Mammary epithelial cell (primary cell): Measurements from ENCODE around the gene CASZ1.

ENCODE experiments used
- EZH2 ChIP-seq: IDR thresholded peaks from 2 replicates; pipeline ENCODE4 v1.6.1; 2012; ENCODE audit warnings: low read length, inconsistent platforms, borderline replicate concordance
- TF ChIP-seq, protein P1 (sequence below), 2 donors: IDR thresholded peaks in 1 of 2; conservative IDR thresholded peaks in 1 of 2; 2 replicates each; pipeline ENCODE4 v1.5.1; 2011 to 2012; ENCODE audit warnings: inconsistent platforms in 2 of 2, low read length in 2 of 2, mild to moderate bottlenecking in 2 of 2, control low read depth in 1 of 2, low read depth in 1 of 2; ENCODE audit not compliant: insufficient read depth in 1 of 2; ENCODE audit errors: extremely low read depth in 1 of 2

DNA sequence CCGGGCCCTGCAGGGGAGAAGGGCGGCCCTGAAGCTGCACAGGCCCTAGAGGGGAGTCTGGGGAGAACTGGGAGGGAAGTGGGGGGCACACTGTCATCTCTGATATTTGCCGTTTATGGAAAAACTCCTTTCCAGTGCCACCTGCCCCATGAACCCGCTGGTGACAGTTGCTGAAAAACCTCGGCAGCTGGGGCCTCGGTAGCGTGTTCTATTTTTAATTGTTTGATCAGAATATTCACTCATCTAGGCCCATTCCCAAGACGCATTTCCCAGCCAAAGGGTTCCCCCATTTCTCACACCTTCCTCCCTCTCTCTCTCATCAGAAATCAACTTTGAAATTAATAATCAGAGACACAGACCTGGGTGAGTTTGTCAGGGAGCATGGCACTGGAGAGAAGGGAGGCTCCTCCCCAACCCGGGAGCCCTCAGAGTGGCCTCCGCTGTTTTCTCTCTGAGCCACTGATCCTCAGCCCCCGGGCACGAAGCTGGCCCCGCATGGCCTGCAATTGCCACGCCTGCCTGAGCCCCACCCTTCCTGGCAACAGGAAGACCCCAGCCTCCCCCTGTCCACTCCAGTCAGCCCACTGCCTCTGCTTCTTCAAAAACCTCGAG, 111.1 kb downstream of the CASZ1 start:
- TF ChIP-seq, protein P1, sequence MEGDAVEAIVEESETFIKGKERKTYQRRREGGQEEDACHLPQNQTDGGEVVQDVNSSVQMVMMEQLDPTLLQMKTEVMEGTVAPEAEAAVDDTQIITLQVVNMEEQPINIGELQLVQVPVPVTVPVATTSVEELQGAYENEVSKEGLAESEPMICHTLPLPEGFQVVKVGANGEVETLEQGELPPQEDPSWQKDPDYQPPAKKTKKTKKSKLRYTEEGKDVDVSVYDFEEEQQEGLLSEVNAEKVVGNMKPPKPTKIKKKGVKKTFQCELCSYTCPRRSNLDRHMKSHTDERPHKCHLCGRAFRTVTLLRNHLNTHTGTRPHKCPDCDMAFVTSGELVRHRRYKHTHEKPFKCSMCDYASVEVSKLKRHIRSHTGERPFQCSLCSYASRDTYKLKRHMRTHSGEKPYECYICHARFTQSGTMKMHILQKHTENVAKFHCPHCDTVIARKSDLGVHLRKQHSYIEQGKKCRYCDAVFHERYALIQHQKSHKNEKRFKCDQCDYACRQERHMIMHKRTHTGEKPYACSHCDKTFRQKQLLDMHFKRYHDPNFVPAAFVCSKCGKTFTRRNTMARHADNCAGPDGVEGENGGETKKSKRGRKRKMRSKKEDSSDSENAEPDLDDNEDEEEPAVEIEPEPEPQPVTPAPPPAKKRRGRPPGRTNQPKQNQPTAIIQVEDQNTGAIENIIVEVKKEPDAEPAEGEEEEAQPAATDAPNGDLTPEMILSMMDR (conservative IDR thresholded peaks at IDR 0.05 in 1 of 2, IDR thresholded peaks at IDR 0.05 in 1 of 2; ENCODE audit: extremely low read depth in 1 of 2, insufficient read depth in 1 of 2, low read depth in 1 of 2, low read length in 2 of 2), result no peak
- no peak for TF ChIP-seq EZH2
